Astrocyte (in vitro differentiated cells and primary cell): ENCODE results near the gene GRM5.
"Not testable (repeated sequence)": the region's sequence is repeated elsewhere in the genome, so short reads cannot be mapped to it uniquely, and the experiment has no call there.

ENCODE experiments used
- CTCF ChIP-seq: IDR thresholded peaks from 2 replicates; pipeline ENCODE4 v1.5.1; 2011; ENCODE audit warnings: low read depth, mild to moderate bottlenecking, inconsistent platforms, low read length, moderate library complexity; ENCODE audit not compliant: insufficient read depth
- EZH2 ChIP-seq: IDR thresholded peaks from 2 replicates; pipeline ENCODE4 v1.6.1; 2012; ENCODE audit warnings: mild to moderate bottlenecking, low read length, inconsistent platforms; ENCODE audit not compliant: insufficient read depth

GRCh38 chr11:88978992-88979391 lies 86.8 kb downstream of the GRM5 start:
- not testable (repeated sequence) for TF ChIP-seq EZH2, CTCF
